Transverse colon (tissue), 4 donors: ENCODE data around the gene BRSK1. TPM values are rescaled to one million over a fixed set of nuclear protein-coding genes. Genes with fewer than 3 reads are reported as not detected.

Experiments used
- small RNA-seq, 4 donors: library from RNA; depleted of rRNA; stranded (forward); fragments of <200 nt; gene quantifications; one replicate each; pipeline ENCODE3, GENCODE V24; 2016
- total RNA-seq, 4 donors: library from RNA; depleted of rRNA; stranded (reverse); fragments of >200 nt; gene quantifications; one replicate each; pipeline ENCODE4 v1.1.0, GENCODE V29; 2016

The BRSK1 gene
- total RNA-seq, 4 donors from 2014 or later, result 1.4 to 17.6 (median 4.7) TPM

Small RNA genes lying within 50 kb of the gene (small RNA-seq; reads per million reads assigned to genes)
- gene MIR6802, result 0 to 0.24 (median 0.09) reads per million in 4 donors
- gene MIR6803, result 0 to 0.55 (median 0.26) reads per million in 4 donors

Other genes with a start within 250 kb of the BRSK1 start
- gene GP6, start 245.7 kb upstream of the BRSK1 start, total RNA-seq, result under 1 TPM in 2 of 4 donors, not detected in 2; 0.68 to 1.00 TPM
- 100 to 1,000 TPM in 1 of 4 donors, 10 to 100 TPM in 3; 28.4 to 125 (median 61.7) TPM for gene RDH13, start 220.8 kb upstream of the BRSK1 start, total RNA-seq
- gene EPS8L1, start 208.1 kb upstream of the BRSK1 start, total RNA-seq, result 100 to 1,000 TPM in 1 of 4 donors, 10 to 100 TPM in 3; 28.7 to 115 (median 49.1) TPM
- 100 to 1,000 TPM; 101 to 350 (median 154) TPM for gene PPP1R12C, start 166.4 kb upstream of the BRSK1 start, total RNA-seq
- gene TNNT1, start 134.8 kb upstream of the BRSK1 start, total RNA-seq, result 1 to 10 TPM in 2 of 4 donors, not detected in 2; 1.6 to 4.1 TPM
- gene TNNI3, start 126.3 kb upstream of the BRSK1 start, total RNA-seq, result not detected
- gene DNAAF3, start 117.4 kb upstream of the BRSK1 start, total RNA-seq, result under 1 TPM in 2 of 4 donors, not detected in 2; 0.40 to 0.41 TPM
- 1 to 10 TPM in 1 of 4 donors, under 1 TPM in 2, not detected in 1; 0.48 to 9.6 (median 0.96) TPM for gene SYT5, start 103.7 kb upstream of the BRSK1 start, total RNA-seq
- gene PTPRH, start 74.5 kb upstream of the BRSK1 start, total RNA-seq, result 100 to 1,000 TPM in 2 of 4 donors, 10 to 100 TPM in 2; 31.2 to 176 (median 102) TPM
- 10 to 100 TPM in 1 of 4 donors, 1 to 10 TPM in 3; 2.0 to 40.8 (median 4.4) TPM for gene TMEM86B, start 55.2 kb upstream of the BRSK1 start, total RNA-seq
- 10 to 100 TPM; 51.3 to 91.5 (median 60.7) TPM for gene PPP6R1, start 25.0 kb upstream of the BRSK1 start, total RNA-seq
- gene HSPBP1, start 3.9 kb upstream of the BRSK1 start, total RNA-seq, result 10 to 100 TPM in 3 of 4 donors, 1 to 10 TPM in 1; 4.5 to 98.7 (median 27.0) TPM
- 100 to 1,000 TPM in 1 of 4 donors, 10 to 100 TPM in 3; 26.5 to 135 (median 57.4) TPM for gene TMEM150B, start 41.3 kb downstream of the BRSK1 start, total RNA-seq
- 10 to 100 TPM; 27.8 to 80.8 (median 31.3) TPM for gene KMT5C, start 55.9 kb downstream of the BRSK1 start, total RNA-seq
- 10 to 100 TPM in 3 of 4 donors, 1 to 10 TPM in 1; 4.0 to 58.7 (median 21.0) TPM for gene COX6B2, start 70.7 kb downstream of the BRSK1 start, total RNA-seq
- not detected for gene GARIN5B, start 79.3 kb downstream of the BRSK1 start, total RNA-seq
- gene IL11, start 86.5 kb downstream of the BRSK1 start, total RNA-seq, result under 1 TPM in 1 of 4 donors, not detected in 3; 0.48 TPM
- not detected for gene TMEM190, start 92.8 kb downstream of the BRSK1 start, total RNA-seq
- 100 to 1,000 TPM in 1 of 4 donors, 10 to 100 TPM in 3; 12.0 to 199 (median 42.5) TPM for gene TMEM238, start 100.3 kb downstream of the BRSK1 start, total RNA-seq
- 100 to 1,000 TPM; 448 to 648 (median 605) TPM for gene RPL28, start 101.9 kb downstream of the BRSK1 start, total RNA-seq
- 10 to 100 TPM; 12.4 to 40.8 (median 18.1) TPM for gene UBE2S, start 123.8 kb downstream of the BRSK1 start, total RNA-seq
- gene SHISA7, start 159.3 kb downstream of the BRSK1 start, total RNA-seq, result under 1 TPM in 1 of 4 donors, not detected in 3; 0.75 TPM
- gene ISOC2, start 177.6 kb downstream of the BRSK1 start, total RNA-seq, result 100 to 1,000 TPM in 2 of 4 donors, 10 to 100 TPM in 2; 71.1 to 142 (median 97.6) TPM
- gene C19orf85, start 180.8 kb downstream of the BRSK1 start, total RNA-seq, result not detected
- 1 to 10 TPM; 5.9 to 7.6 (median 6.4) TPM for gene ZNF628, start 192.6 kb downstream of the BRSK1 start, total RNA-seq
- gene NAT14, start 201.2 kb downstream of the BRSK1 start, total RNA-seq, result 1 to 10 TPM in 2 of 4 donors, not detected in 2; 2.1 to 2.7 TPM
- 10 to 100 TPM in 2 of 4 donors, 1 to 10 TPM in 2; 3.4 to 41.2 (median 11.1) TPM for gene SSC5D, start 204.4 kb downstream of the BRSK1 start, total RNA-seq